ENCODE measurements around the gene SLC22A3. TPM values are rescaled to one million over a fixed set of nuclear protein-coding genes. Genes with fewer than 3 reads are reported as not detected.

Gene SLC22A3
- total RNA-seq, 1 experiment from 2014 or later, result 4.1 TPM

DNA sequence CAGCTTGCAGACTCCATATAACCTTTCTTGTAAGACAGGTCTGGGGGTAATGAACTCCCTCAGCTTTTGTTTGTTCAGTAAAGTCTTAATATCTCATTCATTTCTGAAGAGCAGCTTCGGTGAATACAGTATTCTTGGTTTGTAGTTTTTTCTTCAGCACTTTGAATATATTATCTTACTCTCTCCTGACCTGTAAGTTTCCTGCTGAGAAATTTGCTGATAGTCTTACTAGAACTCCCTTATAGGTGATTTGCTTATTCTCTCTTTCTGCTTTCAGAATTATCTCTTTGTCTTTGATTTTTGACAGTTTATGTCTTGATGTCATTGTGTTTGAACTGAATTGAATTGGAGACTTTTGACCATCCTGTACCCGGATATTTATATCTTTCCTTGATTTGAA is 35.3 kb upstream of the SLC22A3 start (continued):
- TF ChIP-seq TEAD1 (CRISPR knock-in tag; IDR thresholded peaks at IDR 0.05), result no peak

DNA sequence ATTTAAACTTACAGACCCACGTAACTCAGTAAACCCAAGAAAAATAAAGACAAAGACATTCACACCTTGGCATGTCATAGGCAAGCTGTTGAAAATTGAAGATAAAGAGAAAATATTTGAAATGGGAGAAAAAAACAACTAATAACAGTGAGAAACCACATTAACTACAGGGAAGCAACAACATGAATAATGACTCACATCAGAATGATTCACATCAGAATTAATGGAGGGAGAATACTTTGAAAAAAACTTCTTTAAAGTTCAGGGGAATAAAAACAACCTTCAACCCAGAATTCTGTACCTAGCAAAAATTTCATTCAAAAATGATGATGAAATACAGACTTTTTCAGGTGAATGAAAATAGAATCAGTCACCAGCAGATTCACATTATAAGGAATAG is 32.9 kb upstream of the SLC22A3 start:
- DNase-seq (ENCODE audit: low spot score) (no peak), ATAC-seq (no peak)
- Mint-ChIP-seq H3K4me1 (no peaks in the 10 kb centered on the region), H3K27me3 (ENCODE audit: low read depth) (no peaks in the 10 kb centered on the region; the same call in 1 of the 2 replicates), H3K36me3 (peaks cover 24% of the 10 kb centered on the region), H3K9me3 (peaks cover 46% of the 10 kb centered on the region), H3K27ac (no peak overlapping the region), H3K4me3 (no peak overlapping the region)
- ChIA-PET POLR2A (no interaction called here), CTCF (no interaction called here)
- TF ChIP-seq ZNF232 (CRISPR knock-in tag; IDR thresholded peaks at IDR 0.05) (no peak), SP1 (CRISPR knock-in tag; conservative IDR thresholded peaks at IDR 0.05) (no peak)
- TF ChIP-seq, protein P1, sequence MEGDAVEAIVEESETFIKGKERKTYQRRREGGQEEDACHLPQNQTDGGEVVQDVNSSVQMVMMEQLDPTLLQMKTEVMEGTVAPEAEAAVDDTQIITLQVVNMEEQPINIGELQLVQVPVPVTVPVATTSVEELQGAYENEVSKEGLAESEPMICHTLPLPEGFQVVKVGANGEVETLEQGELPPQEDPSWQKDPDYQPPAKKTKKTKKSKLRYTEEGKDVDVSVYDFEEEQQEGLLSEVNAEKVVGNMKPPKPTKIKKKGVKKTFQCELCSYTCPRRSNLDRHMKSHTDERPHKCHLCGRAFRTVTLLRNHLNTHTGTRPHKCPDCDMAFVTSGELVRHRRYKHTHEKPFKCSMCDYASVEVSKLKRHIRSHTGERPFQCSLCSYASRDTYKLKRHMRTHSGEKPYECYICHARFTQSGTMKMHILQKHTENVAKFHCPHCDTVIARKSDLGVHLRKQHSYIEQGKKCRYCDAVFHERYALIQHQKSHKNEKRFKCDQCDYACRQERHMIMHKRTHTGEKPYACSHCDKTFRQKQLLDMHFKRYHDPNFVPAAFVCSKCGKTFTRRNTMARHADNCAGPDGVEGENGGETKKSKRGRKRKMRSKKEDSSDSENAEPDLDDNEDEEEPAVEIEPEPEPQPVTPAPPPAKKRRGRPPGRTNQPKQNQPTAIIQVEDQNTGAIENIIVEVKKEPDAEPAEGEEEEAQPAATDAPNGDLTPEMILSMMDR (IDR thresholded peaks at IDR 0.05), result no peak
- TF ChIP-seq, protein P2, sequence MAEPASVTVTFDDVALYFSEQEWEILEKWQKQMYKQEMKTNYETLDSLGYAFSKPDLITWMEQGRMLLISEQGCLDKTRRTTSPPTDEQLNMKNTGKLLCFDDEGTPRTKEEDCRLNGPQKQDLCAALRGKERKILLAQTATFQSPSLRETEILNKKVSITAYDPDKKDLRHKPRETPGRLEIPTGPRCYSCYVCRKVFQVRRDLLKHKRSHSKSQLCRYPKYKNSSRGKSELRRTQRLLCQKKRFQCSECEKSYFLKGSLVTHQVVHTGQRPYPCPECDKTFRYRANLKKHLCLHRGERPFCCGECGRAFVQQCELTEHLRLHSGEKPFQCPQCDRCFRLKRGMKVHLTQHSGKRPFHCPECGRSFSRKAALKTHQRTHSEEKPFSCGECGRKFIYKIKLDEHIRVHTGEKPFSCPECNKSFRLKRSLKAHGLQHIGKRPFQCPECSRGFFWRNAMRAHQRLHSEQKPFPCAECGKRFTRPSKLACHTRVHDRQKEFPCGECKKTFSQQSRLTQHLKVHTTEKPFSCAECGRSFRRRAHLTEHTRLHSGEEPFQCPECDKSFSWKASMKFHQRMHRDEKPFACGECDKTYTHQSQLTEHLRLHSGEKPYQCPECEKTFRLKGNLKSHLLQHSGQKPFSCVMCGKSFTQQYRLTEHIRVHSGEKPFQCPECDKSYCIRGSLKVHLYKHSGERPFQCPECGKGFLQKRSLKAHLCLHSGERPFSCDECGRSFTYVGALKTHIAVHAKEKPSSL (CRISPR knock-in tag; conservative IDR thresholded peaks at IDR 0.05), result no peak

GRCh38 chr6:160316261-160316660 is 31.9 kb upstream of the SLC22A3 start:
- Mint-ChIP-seq H3K36me3 (peaks cover 19% of the 10 kb centered on the region), H3K9me3 (peaks cover 42% of the 10 kb centered on the region), H3K4me1 (no peaks in the 10 kb centered on the region), H3K27me3 (ENCODE audit: low read depth) (no peaks in the 10 kb centered on the region; the same call in 1 of the 2 replicates), H3K27ac (no peak overlapping the region), H3K4me3 (no peak overlapping the region)
- CTCF ChIA-PET, result interaction anchor here (0.6 to 0.8 kb wide), 2 partner anchors 13 to 33 kb away, joined by 3 read pairs; no protein-coding TSS in a partner anchor
- TF ChIP-seq ESRRA (CRISPR knock-in tag; IDR thresholded peaks at IDR 0.05; ENCODE audit: borderline replicate concordance), result no peak
- TF ChIP-seq SOX15 (CRISPR knock-in tag; IDR thresholded peaks at IDR 0.05), result no peak
- TF ChIP-seq ZNF423 (CRISPR knock-in tag; IDR thresholded peaks at IDR 0.05), result no peak
- TF ChIP-seq, protein P3, sequence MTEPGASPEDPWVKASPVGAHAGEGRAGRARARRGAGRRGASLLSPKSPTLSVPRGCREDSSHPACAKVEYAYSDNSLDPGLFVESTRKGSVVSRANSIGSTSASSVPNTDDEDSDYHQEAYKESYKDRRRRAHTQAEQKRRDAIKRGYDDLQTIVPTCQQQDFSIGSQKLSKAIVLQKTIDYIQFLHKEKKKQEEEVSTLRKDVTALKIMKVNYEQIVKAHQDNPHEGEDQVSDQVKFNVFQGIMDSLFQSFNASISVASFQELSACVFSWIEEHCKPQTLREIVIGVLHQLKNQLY (CRISPR knock-in tag; IDR thresholded peaks at IDR 0.05), result no peak
- no peak for TF ChIP-seq NFE2L1 (CRISPR knock-in tag; IDR thresholded peaks at IDR 0.05)
- TF ChIP-seq, protein P2 (CRISPR knock-in tag; conservative IDR thresholded peaks at IDR 0.05), result no peak
- no peak for TF ChIP-seq NR2C2 (CRISPR knock-in tag; IDR thresholded peaks at IDR 0.05)
- TF ChIP-seq, protein P4, sequence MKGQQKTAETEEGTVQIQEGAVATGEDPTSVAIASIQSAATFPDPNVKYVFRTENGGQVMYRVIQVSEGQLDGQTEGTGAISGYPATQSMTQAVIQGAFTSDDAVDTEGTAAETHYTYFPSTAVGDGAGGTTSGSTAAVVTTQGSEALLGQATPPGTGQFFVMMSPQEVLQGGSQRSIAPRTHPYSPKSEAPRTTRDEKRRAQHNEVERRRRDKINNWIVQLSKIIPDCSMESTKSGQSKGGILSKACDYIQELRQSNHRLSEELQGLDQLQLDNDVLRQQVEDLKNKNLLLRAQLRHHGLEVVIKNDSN (CRISPR knock-in tag; IDR thresholded peaks at IDR 0.05), result no peak
- no peak for TF ChIP-seq ZNF219 (CRISPR knock-in tag; IDR thresholded peaks at IDR 0.05; ENCODE audit: borderline replicate concordance)
- TF ChIP-seq, protein P5, sequence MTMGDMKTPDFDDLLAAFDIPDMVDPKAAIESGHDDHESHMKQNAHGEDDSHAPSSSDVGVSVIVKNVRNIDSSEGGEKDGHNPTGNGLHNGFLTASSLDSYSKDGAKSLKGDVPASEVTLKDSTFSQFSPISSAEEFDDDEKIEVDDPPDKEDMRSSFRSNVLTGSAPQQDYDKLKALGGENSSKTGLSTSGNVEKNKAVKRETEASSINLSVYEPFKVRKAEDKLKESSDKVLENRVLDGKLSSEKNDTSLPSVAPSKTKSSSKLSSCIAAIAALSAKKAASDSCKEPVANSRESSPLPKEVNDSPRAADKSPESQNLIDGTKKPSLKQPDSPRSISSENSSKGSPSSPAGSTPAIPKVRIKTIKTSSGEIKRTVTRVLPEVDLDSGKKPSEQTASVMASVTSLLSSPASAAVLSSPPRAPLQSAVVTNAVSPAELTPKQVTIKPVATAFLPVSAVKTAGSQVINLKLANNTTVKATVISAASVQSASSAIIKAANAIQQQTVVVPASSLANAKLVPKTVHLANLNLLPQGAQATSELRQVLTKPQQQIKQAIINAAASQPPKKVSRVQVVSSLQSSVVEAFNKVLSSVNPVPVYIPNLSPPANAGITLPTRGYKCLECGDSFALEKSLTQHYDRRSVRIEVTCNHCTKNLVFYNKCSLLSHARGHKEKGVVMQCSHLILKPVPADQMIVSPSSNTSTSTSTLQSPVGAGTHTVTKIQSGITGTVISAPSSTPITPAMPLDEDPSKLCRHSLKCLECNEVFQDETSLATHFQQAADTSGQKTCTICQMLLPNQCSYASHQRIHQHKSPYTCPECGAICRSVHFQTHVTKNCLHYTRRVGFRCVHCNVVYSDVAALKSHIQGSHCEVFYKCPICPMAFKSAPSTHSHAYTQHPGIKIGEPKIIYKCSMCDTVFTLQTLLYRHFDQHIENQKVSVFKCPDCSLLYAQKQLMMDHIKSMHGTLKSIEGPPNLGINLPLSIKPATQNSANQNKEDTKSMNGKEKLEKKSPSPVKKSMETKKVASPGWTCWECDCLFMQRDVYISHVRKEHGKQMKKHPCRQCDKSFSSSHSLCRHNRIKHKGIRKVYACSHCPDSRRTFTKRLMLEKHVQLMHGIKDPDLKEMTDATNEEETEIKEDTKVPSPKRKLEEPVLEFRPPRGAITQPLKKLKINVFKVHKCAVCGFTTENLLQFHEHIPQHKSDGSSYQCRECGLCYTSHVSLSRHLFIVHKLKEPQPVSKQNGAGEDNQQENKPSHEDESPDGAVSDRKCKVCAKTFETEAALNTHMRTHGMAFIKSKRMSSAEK (CRISPR knock-in tag; IDR thresholded peaks at IDR 0.05; ENCODE audit: borderline replicate concordance), result no peak
- TF ChIP-seq ATF2 (CRISPR knock-in tag; IDR thresholded peaks at IDR 0.05; ENCODE audit: borderline replicate concordance, low read depth), result no peak
- TF ChIP-seq RORB (CRISPR knock-in tag; IDR thresholded peaks at IDR 0.05), result no peak
- TF ChIP-seq TEAD4 (CRISPR knock-in tag; IDR thresholded peaks at IDR 0.05), result no peak
- ATAC-seq (no peak), DNase-seq (ENCODE audit: low spot score) (no peak)
- POLR2A ChIA-PET, result no interaction called here

Data from WTC11 (cell line).